GM21786 (cell line): ENCODE measurements around the gene GRAP2.
A peak's percentile ranks its signal among the peaks of the same experiment; 100 is the strongest.

Source experiments
- ATAC-seq: cut with Tn5 transposase; IDR thresholded peaks from one replicate; pipeline ENCODE4 v1.9.1; 2021; ENCODE audit not compliant: unreplicated experiment

Gene GRAP2

DNA sequence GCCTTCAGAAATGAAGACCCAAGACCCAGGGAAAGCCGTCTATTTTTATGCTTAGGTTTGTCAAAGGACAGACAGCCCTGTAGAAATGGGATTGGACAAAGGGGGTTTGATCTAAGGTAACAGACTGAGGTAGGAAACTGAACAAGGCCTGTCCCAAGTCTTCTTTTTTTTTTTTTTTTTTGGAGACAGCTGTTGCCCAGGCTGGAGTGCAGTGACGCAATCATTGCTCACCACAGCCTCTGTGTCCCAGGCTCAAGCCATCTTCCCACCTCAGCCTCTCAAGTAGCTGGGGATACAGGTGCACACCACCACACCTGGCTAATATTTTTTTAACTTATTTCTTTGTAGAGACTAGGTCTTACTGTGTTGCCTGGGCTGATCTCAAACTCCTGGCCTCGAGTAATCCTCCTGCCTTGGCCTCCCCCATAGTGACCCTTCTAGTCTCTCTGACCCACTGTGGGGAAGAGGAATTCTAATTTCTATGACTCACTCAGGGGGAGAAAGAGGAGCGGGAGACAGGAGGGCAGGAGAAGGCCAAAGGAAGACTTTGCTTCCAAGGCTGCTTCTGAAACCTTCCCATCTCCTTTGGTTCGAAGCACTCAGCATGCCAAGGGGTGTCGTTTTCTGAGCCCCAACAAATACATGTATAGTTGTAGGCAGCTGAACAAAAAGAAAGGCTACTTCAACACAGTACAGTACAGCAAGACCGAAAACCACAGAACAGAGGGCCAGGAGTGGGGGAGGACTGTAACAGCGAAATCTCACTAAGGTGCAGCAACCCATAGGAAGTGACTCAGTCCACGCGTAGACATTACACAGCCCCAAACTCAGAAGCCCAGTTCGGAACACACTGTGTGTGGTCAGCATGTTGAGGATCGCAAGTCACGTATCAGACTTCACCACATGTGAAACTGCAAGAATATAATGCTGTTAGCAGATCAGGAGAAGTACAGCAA, 60.2 kb downstream of the GRAP2 start:
- ATAC-seq: peak; percentile 66

DNA sequence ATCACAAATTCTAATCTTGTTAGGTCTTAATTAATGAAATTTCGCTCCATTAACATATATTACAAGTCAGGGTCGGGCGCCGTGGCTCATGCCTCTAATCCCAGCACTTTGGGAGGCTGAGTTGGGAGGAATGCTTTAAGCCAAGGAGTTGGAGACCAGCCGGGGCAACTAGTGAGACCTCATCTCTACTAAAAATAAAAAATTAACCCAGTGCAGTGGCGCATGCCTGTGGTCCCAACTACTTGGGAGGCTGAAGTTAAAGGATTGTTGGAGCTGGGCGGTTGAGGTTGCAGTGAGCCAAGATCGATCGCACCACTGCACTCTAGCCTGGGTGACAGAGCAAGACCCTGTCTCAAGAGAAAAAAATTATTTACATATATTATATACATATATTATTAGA, 61.2 kb downstream of the GRAP2 start:
- no peak for ATAC-seq

DNA sequence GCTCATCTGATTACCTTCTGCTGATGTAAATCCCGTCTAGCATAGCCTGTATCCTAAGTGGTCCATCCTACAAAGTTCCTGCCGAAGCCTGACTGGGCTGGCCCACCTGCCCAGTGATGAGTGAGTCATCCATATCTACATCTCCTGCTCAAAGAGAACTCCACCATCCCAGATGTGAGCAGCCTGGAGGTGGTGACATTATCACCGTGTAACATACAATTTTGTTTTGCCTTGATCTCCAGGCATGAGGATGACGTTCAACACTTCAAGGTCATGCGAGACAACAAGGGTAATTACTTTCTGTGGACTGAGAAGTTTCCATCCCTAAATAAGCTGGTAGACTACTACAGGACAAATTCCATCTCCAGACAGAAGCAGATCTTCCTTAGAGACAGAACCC, 64.9 kb downstream of the GRAP2 start:
- ATAC-seq: no peak

DNA sequence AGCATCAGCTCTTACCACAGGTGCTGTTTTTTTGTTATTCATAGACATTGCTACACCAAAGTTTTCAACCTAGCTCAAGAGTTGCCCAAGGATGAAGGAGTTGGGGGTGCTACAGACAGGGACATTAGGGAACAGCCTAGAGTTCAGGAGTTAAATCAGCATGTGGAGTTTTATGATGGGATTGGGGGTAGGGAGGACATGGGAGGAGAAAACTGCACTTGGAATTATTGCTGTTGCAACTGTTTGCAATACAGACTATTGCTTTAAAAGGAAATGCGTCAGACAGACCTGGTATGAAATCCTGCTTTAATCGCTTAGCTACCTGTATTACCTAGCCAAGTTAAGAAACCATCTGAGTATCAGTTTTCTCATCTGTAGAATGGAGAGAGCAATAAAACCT, 65.6 kb downstream of the GRAP2 start:
- no peak for ATAC-seq

DNA sequence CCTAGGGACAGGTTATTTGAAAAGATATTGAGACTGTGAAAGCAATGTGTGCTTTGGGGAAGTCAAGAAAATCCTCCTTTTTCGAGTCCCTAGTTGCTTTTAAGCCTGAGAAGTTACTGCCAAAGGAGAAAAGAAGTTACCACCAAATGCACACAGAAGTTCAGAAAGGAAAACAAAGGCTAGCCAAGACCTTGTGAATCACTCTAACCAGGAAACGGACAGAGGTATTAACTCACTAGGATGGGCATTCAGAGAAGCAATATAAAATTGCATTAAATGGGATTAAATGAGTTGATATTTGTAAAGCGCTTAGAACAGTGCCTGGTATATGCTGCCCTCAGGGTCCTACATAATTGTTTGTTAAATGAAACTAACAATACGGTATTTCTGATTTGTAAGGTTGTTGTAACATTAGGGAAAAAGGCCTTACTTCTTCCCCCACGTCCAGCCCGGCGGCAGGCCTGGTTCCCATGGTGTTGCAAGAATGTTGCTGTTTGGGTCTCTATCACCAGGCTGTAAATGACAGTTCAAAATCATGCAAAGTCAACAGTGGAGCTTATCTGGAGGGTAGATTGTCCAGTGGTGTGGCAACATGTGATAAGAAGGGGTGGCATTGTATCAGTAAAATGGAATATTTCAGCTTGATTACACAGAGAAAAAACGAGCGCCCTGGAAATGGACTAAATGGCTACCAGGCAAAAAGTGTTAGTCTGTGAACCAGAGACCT, 66.4 kb downstream of the GRAP2 start:
- no peak for ATAC-seq

DNA sequence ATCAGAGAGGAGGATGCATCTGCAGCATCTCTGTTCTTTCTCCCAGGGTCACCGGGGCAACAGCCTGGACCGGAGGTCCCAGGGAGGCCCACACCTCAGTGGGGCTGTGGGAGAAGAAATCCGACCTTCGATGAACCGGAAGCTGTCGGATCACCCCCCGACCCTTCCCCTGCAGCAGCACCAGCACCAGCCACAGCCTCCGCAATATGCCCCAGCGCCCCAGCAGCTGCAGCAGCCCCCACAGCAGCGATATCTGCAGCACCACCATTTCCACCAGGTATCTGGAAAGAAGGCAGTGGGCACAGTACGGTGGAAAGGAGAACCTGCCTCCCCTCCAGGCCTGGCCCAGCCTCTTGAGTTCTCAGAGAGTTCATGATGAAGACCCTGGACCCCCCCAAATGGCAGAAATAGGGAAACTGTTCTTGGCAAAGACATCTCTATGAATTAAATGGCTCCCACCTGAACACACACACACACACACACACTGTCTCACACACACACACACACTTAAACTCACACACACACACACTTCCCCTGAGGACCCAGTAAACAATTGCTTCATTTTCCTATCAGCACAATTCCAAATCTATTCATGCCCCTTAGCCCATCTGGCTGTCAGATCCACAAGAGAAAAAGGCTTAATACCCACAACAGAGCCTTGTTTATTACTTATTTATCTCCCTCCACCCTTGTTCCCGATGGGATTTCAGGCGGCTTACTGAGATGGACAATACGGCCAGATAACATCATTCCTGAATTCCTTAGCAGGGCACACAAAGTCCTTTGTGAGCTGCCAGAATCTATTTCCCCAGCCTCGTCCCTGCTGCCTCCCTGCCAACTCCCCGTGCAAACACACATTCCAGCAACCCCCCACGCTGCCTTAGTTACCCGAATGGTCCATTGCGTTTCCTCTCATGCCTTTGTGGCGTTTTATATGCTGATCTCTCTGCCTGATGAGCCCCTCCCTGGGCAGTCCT, 67.4 kb downstream of the GRAP2 start:
- no peak for ATAC-seq

DNA sequence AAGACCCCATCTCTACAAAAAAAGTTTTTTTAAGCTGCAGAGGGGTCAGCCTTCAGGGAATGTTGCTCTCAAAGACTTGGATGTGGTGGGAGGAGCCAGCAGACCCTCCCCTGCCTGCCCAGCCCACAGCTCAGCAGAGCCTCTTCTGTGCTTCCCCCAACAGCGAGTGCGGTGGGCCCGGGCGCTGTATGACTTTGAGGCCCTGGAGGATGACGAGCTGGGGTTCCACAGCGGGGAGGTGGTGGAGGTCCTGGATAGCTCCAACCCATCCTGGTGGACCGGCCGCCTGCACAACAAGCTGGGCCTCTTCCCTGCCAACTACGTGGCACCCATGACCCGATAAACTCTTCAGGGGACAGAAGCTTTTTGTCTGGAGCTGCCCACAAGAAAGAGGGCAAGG, 69.9 kb downstream of the GRAP2 start:
- no peak for ATAC-seq

DNA sequence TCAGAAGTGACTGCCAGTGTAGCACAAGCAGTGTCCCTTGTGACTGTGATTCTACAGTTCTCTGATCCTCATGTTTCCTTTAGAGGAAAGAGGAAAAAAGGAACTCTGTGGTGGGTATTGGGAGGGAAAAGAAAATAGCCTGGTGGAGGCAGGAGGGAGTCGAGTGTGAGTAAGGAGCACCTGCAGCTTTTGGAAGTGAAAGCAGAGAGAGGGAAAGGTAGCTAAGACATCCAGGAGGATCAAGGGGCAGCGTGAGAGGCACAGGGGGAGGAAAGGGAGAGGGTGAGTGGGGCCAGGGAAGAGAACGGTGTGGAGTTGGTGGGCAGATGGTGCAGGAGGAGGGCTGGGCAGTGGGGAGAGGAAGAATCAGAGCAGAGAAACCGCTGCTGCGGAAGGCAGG, 71.8 kb downstream of the GRAP2 start:
- ATAC-seq: no peak

DNA sequence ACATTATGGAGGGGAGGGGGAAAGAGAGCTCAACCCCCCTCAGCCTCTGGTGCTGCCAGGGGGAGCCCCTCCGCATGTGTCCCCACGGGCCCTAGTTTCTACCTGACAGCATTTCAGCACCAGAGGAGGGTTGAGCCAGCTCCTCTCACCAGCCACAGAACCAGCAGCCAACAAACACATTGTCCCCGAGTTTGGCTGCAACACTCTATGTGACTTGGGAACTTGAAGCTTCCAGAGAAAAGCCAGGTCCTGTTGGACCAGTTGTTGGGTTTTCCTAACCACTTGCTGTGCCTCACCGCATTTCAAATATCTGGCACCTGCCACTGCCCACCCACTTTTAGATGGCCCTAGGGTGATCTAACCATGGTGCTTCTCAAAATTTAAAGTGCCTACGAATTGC, 72.8 kb downstream of the GRAP2 start:
- ATAC-seq: no peak

DNA sequence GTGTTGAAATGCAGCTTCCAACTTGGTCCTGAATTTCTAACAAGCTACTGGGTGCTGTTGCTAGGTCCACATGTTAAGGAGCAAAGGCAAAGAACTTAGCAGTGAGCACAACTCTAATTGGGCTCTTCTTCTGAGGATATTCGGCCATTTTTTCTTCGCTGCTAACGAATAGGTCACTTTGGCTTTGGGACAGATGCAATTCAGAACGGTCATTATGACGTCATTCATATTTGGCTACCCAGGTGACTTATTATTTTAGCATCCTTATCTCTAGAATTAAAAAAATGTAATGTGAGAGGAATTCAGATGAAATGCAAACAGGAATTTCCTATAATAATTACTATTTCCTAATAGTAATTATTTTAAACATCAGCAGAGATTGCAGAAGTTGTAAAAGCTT, 73.2 kb downstream of the GRAP2 start:
- ATAC-seq: no peak

DNA sequence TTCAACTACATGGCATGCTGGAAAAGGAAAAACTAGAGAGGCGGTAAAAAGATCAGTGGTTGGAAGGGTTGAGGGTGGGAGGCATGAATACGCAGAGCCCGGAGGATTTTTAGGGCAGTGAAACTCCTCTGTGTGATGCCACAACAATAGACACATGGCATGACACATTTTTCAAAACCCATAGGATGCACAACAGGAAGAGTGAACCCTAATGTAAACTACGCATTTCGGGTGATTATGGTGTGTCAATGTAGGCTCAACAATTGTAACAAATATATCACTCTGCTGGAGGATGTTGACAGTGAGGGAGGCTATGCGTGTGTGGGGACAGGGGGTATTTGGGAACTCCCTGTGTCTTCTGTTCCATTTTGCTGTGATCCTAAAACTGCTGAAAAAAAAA, 78.2 kb downstream of the GRAP2 start:
- ATAC-seq: no peak

DNA sequence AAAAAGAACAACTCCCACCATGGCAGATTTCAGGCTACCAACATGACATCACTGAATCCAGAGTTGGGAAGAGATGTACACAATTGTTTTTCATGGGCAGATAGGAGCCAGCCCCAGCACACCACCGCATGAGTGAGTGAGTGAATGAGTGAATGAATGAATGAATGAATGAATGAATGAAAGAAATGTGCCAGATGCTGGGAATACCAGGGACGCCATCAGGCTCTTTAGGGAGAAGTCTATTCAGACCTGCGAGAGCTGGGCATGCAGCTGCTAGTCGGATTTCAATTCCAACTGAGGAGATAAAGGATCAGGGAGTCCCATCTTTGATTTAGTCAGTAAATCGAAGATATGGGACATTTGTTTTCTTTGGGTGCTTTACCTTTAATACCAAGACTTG, 78.6 kb downstream of the GRAP2 start:
- ATAC-seq: no peak

DNA sequence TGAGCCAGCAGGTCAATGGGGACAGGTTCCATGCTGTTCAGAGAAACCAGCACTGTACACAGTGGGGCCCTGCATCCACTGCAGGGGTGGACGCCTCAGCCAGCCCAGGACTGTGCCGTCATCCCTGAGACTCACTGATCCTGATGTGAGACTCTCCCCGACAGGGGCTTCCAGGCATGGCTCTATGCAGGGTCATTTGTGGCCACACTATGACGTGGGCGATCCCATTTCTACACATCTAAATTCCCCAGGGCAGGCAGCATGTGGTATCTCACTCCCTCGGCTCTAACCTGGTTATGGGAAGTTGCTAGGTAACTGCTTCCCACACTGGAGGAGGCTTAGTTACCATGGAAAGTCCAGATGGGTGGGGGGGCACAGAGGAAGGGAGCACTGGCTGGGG, 79.7 kb downstream of the GRAP2 start:
- no peak for ATAC-seq

DNA sequence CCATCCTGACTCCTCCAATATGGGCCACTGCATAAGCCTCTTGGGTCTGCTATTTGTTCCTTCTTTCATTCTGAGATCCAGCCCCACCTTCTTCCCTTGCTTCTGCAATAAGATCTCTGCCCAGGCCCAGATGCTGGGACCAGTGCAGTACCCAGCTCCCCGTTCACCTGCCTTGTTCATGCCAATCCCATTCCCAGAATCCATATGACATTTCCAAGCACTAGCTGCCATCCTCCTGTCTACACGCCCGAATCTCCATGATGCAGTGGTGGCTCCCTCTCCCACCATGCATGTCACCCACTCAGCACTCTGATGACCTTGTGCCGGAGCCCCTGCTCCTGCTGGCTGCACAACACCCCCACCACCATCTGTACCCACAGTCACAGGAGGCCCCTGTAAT, 82.5 kb downstream of the GRAP2 start:
- ATAC-seq: no peak

DNA sequence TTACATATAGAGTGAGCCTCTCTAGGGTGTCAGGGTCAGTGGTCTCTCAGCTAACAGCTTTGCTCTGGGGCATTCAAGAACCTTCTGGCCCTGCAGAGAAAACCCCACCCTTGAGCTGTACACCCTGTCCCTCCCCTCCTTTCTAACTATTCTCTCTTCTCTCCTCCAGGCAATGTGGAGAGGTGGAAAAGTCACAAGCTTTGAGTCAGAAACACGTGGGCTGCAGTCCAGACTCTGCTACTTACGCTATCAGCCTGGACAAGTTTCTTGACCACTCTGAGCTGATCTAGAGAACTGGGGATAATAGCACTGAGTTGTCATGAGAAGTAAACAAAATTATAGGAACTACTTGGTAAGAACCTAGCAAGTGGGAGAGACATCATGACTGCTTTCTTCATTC, 83.1 kb downstream of the GRAP2 start:
- ATAC-seq: no peak

DNA sequence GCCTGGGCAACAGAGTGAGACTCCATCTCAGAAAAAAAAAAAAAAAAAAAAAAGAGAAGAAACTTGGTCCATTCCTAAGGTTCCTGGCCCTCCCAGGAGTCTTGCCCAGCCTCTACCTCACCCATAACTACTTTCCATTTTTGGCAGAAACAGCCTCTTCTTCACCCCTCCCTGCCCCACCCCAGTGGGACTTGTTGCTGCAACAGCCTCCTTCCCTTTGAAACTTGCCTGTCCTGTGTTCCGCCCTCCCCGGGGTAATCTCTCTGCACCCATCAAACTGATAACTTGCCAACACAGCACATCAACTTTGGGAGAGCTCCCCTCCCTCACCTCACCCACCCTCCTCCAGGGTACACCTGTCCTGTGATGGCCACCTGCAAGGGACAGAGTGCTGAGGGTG, 83.9 kb downstream of the GRAP2 start:
- ATAC-seq: no peak

DNA sequence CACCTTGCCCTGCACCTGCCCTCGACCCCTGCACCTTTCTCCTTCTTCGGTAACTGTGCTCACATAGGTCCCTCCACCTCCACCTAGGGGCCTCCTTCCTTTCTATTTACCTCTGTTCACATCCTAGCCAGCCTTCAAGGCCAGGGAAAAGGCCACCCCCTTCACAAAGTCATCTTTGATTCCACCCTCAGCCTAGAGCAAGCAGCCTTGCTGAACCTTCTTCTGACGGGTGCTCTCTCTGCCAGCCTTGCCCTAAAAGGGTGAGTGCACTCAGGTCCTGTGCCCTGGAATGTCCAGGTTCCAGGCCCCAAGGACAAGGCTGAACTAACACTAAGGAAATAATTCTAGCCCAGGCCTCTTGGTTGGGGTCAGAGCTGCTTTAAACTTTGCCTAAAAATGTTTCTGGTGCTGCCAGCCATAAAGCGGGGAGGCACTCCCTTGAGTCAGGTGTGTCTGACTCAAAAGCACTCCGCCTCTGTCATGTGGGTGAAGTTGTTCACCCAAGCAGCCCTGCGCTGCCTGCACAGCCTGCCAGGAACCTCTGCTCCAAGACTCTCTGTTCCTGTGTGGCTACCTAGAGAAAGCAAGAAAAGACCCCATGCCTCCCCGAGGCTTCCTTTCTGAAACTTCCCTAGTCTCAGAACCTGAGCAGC, 84.6 kb downstream of the GRAP2 start:
- ATAC-seq: no peak

DNA sequence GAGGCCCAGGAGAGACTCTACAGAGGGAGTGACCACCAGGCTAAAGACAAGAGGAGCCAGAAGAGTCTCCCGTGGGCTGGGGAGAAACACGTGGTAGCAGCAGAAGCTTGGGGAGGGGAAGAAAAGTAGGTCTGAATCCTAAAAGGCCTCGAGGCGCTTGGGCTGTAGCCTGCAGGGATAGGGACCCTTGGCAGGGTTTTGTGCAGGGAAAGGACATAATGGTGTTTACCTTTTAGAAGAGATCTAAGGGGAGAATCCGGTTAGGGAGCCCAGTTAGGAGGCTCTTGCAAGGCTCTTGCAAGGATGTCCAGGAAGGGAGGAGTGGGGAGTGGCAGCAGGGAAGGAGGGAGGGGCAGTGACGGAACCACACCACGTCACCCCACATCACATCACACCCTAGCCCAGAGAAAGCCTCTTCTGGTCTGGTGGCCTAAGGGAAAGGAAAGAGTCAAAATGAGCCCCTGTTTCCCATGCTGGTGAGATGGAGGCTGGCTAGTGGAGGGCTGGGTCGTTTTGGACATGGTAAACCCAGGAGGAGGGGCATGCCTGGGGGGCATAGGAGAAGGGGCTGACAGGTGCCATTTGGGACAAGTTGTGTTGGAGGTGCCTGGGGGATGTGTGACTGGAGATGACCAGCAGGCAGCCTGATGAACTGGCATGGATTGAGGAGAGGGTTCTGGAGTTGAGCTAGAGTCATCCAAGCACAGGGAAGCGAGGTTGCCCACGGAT, 87.7 kb downstream of the GRAP2 start:
- ATAC-seq: no peak

DNA sequence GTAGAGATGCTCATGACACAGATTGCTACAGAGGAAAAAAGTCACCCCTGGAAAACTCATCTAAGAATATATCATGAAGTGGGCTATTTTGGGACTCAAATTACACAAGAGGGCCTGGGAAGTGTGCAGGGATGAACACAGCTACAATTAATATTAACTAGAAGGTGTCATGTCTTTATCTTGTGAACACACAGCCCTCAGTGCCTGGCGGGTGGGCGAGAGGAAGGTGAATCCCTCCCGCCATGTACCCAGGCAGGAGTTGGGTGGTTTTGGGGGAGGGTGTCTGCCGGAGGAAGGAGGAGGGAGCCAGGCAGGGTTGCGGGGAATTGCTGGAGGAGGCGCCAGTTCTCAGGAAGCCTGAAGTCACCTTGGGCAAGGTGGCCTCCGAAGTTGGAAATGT, 88.7 kb downstream of the GRAP2 start:
- ATAC-seq: no peak

DNA sequence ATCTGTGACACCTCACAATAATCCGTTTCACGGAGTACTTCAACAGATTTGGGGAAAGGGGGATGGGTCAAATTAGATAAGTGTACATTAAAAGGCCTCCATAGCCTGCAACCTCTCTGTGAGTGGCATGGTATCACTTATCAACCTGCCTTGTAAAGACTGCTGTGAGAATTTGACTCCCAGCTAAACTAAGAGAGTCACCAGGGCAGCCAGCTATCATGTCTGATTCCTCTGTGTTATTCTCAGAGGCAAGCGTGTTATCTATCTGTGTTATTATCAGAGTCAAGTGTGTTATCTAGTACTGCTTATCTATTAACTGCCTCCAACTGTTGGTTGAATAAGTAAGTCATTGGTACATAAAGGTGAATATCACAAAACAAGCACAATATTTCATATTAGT, 89.8 kb downstream of the GRAP2 start:
- ATAC-seq: no peak
